OCI-LY7 (cell line): Measurements from ENCODE around the gene NDC80. TPM values are rescaled to one million over a fixed set of nuclear protein-coding genes. Genes with fewer than 3 reads are reported as not detected.

Source experiments
- BruUV-seq: library from RNA; stranded (reverse); fragments of 400-500 nt; replicated peaks from 2 replicates; lab custom pipeline; 2021; lab: Mats Ljungman, UMichigan
- CTCF ChIA-PET: fragments of 300-600 bp; sonication (Branson Sonifier 250); formaldehyde crosslinking; loops from one replicate; lab custom pipeline; 2022; ENCODE audit warnings: antibody characterized with exemption; ENCODE audit not compliant: unreplicated experiment; lab: Charles Lee
- POLR2A ChIA-PET: fragments of 300-600 bp; sonication (Branson Sonifier 250); formaldehyde crosslinking; loops from one replicate; lab custom pipeline; 2022; ENCODE audit warnings: antibody characterized with exemption; lab: Charles Lee
- DNase-seq: peaks from one replicate; pipeline ENCODE4 v3.0.0-alpha.2; 2015; ENCODE audit warnings: low spot score
- H2AFZ ChIP-seq: fragments of 200-600 bp; sonication (generic), shearing (Covaris generic); 2 replicates; pipeline ENCODE4 v1.6.1; 2014; ENCODE audit warnings: mild to moderate bottlenecking, antibody characterized with exemption, low read length, moderate library complexity
- H3K27ac ChIP-seq: fragments of 200-600 bp; sonication (generic); 2 replicates; pipeline ENCODE4 v1.5.1; 2014; ENCODE audit warnings: mixed run types, low read depth, mild to moderate bottlenecking, moderate library complexity, low read length, inconsistent platforms; ENCODE audit not compliant: poor library complexity, severe bottlenecking
- H3K36me3 ChIP-seq: fragments of 200-600 bp; sonication (generic); 2 replicates; pipeline ENCODE4 v1.6.1; 2014; ENCODE audit warnings: mild to moderate bottlenecking, antibody characterized with exemption, low read length, moderate library complexity, mixed read lengths; ENCODE audit not compliant: insufficient read depth
- H3K4me1 ChIP-seq: fragments of 200-600 bp; sonication (generic); 2 replicates; pipeline ENCODE4 v1.5.1; 2014; ENCODE audit warnings: mild to moderate bottlenecking, low read length; ENCODE audit not compliant: insufficient read depth, poor library complexity, severe bottlenecking
- H3K4me2 ChIP-seq: fragments of 200-600 bp; sonication (generic); 2 replicates; pipeline ENCODE4 v1.6.1; 2014; ENCODE audit warnings: mild to moderate bottlenecking, low read length
- H3K4me3 ChIP-seq: fragments of 200-600 bp; sonication (generic); 2 replicates; pipeline ENCODE4 v1.5.1; 2014; ENCODE audit warnings: mild to moderate bottlenecking, low read depth, low read length; ENCODE audit not compliant: poor library complexity, severe bottlenecking
- H3K79me2 ChIP-seq: fragments of 200-600 bp; sonication (generic); 2 replicates; pipeline ENCODE4 v1.6.1; 2016; ENCODE audit warnings: low read depth, mild to moderate bottlenecking, low read length, moderate library complexity, mixed read lengths; ENCODE audit not compliant: insufficient read depth
- H3K9me2 ChIP-seq: fragments of 200-600 bp; sonication (generic); 2 replicates; pipeline ENCODE4 v1.6.1; 2016; ENCODE audit warnings: mild to moderate bottlenecking, low read length, mixed read lengths; ENCODE audit not compliant: insufficient read depth
- H3K9me3 ChIP-seq: fragments of 200-600 bp; sonication (generic); 2 replicates; pipeline ENCODE4 v1.6.1; 2014; ENCODE audit warnings: mild to moderate bottlenecking, mixed run types, low read length, mixed read lengths
- H4K20me1 ChIP-seq: fragments of 200-600 bp; sonication (generic); 2 replicates; pipeline ENCODE4 v1.6.1; 2014; ENCODE audit warnings: mild to moderate bottlenecking, antibody characterized with exemption, low read length, moderate library complexity, mixed read lengths; ENCODE audit not compliant: insufficient read depth
- CTCF ChIP-seq: fragments of 200-600 bp; sonication (generic); conservative IDR thresholded peaks from 2 replicates; pipeline ENCODE4 v1.5.1; 2014; ENCODE audit warnings: mild to moderate bottlenecking, antibody characterized with exemption, low read length, moderate library complexity, mixed read lengths
- EZH2phosphoT487 ChIP-seq: fragments of 200-600 bp; sonication (generic); IDR thresholded peaks from 2 replicates; pipeline ENCODE4 v1.6.1; 2018; ENCODE audit warnings: low read depth, borderline replicate concordance, mild to moderate bottlenecking, mixed run types, antibody characterized with exemption, low read length, moderate library complexity, mixed read lengths
- intact Hi-C: fragments of 100-400 bp; cut with micrococcal nuclease; formaldehyde crosslinking; loops from one replicate; pipeline ENCODE4 v1.10.0; 2022; ENCODE audit not compliant: unreplicated experiment
- total RNA-seq, 2 experiments: library from RNA; depleted of rRNA in 1 of 2; stranded (reverse); fragments of >200 nt in 1 of 2; shearing (Covaris generic) in 1 of 2; gene quantifications; 2 replicates each; pipeline ENCODE4 v1.2.3, GENCODE V29; 2014 to 2022

Gene NDC80
- total RNA-seq, 2 experiments from 2014 or later = 91.1 to 105 TPM

DNA sequence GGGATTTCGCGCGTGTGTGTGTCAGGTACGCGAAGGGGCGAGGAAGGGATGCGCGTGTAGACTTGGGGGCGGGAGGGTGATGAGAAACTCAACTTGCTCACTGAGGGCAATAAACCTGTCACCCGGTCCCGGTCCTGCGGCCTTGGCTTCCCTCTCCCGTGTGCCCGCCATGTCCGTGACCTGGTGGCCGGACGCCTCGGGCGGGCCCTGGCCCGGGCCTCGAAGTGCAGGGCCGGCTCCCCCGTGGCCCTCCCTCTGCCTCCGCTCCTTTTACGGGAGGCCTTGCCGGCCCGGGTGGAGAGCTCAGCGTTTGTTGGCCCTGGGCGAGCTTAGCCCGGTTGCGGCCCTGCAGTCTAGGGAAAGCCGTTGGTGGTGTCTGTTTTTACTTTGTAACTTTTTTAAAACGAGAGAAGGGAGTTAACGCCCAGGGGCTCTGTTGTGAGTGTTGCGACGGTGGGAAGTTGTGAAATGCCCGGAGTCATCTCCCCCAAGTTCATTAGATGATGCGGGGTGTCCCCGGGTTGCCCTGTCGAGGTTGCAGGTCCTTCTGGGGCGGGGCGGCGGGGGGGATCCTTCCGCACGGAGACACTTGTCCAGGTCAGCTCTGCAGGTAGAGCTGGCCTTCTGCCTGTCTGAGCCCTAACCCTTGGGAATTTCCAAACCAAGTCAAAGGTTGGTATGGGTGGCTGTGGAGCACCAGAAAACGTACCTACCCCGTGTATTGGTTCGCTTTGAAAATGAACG lies 85.1 kb downstream of the NDC80 start:
- Histone ChIP-seq H3K4me3 (peak overlapping the region; percentile 97), H3K9me2 (no peaks in the 10 kb centered on the region), H3K9me3 (peaks cover 5% of the 10 kb centered on the region; the same call in 1 of the 2 replicates), H2AFZ (peak overlapping the region; percentile 20; the same call in 1 of the 2 replicates), H3K4me1 (peaks cover 35% of the 10 kb centered on the region), H3K27ac (peak overlapping the region; percentile 88), H3K4me2 (peak overlapping the region; percentile 73), H4K20me1 (peaks cover 17% of the 10 kb centered on the region; the same call in 1 of the 2 replicates), H3K36me3 (peaks cover 46% of the 10 kb centered on the region), H3K79me2 (peaks cover 61% of the 10 kb centered on the region)
- ChIA-PET POLR2A (interaction anchor here (0.8 to 4.0 kb wide), 17 partner anchors 8 to 287 kb away, joined by 3 to 29 read pairs (median 5); no protein-coding TSS in a partner anchor), CTCF (no interaction called here)
- intact Hi-C loops = loop anchor here (2.0 to 10.0 kb wide), 5 partner anchors 30 to 938 kb away; partner anchors contain the start of gene MYL12B
- TF ChIP-seq CTCF = no peak
- no peak for TF ChIP-seq EZH2phosphoT487
- DNase-seq = peak; percentile 55
- BruUV-seq = no TSS peak

DNA sequence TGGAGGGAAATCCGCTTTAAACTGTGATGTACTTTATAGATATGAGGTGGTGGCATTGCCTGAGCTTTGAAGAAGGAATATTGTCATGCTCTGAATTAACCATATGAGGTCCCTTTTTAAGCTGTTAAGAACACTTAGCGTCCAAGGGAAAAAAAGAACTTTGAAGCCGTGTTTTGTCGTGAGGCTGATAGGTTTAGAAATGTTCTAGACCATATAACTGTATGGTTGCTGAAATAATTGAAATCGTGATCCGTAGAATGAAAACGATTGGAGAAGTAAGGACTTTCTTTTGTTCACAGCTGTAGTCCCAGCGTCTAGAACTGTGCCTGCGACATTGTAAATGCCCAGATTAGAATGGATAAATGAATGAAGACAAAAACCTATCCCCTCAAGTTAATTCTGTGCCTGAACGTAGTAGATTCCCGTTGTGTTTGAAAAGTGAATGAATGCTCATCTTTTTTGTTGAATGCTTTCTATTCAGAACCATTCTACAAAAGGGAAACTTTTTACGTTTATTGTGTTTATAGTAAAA lies 85.7 kb downstream of the NDC80 start:
- no peak overlapping the region for H2AFZ ChIP-seq
- H3K4me3 ChIP-seq = peak overlapping the region; percentile 97
- H3K36me3 ChIP-seq = peaks cover 50% of the 10 kb centered on the region
- peak overlapping the region; percentile 88 for H3K27ac ChIP-seq
- peaks cover 67% of the 10 kb centered on the region for H3K79me2 ChIP-seq
- TF ChIP-seq EZH2phosphoT487 = no peak
- TF ChIP-seq CTCF = no peak
- BruUV-seq = TSS peak; percentile 55
- DNase-seq = no peak
- peaks cover 17% of the 10 kb centered on the region; the same call in 1 of the 2 replicates for H4K20me1 ChIP-seq
- intact Hi-C loops = loop anchor here (2.0 to 10.0 kb wide), 5 partner anchors 30 to 938 kb away; partner anchors contain the start of gene MYL12B
- no peaks in the 10 kb centered on the region for H3K9me2 ChIP-seq
- H3K9me3 ChIP-seq = peaks cover 5% of the 10 kb centered on the region; the same call in 1 of the 2 replicates
- CTCF ChIA-PET = interaction anchor here (0.6 kb wide), 1 partner anchor 82 kb away, joined by 4 read pairs; no protein-coding TSS in a partner anchor
- POLR2A ChIA-PET = interaction anchor here (0.5 to 4.0 kb wide), 17 partner anchors 7 to 84 kb away, joined by 3 to 29 read pairs (median 5); no protein-coding TSS in a partner anchor
- peak overlapping the region; percentile 73 for H3K4me2 ChIP-seq
- peaks cover 35% of the 10 kb centered on the region for H3K4me1 ChIP-seq
